Measurements from ENCODE around the gene PRIMA1.

DNA sequence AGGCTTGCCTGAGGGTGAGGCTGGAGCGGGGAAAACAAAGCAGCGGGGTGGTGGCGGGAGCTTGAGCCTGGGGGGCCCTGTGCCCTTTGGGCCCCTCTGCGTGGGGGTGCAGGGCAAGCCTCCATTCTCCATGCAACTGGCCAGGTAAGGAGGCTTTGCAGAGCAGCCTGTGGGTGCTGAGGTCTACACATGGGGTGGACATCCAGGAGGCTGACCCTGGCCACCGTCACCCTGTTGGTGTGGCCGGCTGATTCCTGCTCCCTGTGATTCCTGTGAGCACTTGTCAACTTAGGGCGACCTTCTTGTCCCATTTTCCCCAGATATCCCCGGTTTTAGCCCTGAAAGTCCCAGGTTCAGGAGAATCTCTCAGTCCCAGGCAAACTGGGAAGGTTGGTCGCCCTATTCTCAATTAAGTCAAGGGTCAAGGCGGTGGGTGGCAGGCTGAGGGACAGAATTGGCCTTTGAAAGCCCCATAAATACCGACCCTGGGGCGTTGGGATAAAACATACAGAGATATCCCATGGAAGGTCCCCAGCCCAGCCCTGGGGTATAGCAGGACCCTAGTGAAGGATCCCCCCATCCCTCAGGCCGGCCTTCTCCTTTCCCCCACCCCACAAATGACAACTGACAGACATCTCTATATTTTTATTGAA lies 70.5 kb downstream of the PRIMA1 start:
- TF ChIP-seq EZH2 (IDR thresholded peaks at IDR 0.05) (no peak), POLR2AphosphoS5 (IDR thresholded peaks at IDR 0.05; ENCODE audit: borderline replicate concordance, low read depth, low read length) (no peak), FOXP2 (optimal IDR thresholded peaks at IDR 0.05; ENCODE audit: control extremely low read depth, extremely low read length, insufficient read depth) (no peak)
